D341Med (cell line): ENCODE measurements around the gene KIRREL3.

Experiments used
- DNase-seq: peaks from one replicate; pipeline ENCODE4 v3.0.0; 2012; ENCODE audit warnings: low spot score

The KIRREL3 gene

DNA sequence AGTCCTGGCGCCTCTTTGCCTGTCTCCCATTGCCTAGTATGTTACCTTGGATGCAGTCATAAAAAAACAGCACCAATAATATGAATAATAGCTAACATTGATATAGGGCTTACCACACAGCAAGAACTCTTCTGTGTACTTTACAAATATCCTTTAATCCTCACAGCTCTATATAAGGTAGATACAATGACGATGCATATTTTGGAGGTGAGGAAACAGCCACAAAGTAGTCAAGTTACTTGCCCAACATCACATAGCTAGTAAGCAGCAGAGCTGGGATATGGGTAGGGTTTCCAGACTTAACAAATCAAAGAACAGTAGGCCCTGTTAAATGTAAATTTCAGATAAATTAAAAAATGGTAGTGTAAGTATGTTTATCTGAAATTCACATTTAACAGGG lies 516.3 kb downstream of the KIRREL3 start:
- no peak for DNase-seq

DNA sequence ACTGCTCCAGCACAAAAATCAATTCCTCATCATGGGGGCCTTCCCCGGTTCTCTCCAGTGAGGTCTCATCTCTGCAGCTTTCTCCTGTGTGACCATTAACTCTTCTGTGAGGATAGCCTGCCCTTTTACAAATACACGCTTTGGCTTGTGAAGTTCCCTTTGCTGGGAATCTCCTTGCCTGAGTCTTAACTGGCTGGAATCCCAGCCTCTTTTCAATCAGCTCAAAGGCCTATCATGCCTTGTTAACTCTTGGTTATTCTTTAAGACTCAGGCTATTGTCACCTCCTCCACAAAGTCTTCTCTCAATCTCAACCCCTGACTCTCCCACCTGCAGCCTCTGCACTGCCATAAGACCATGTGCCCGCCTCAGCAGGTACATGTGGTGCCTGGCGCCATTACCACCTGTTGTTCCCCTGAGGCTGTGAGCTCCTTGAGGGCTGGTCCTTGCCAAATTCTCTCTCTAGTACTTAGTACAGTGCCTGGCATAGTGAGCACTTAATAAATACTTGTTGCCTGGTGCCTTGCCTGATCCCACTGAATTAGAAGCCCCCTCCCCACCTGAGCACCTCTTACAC lies 516.9 kb downstream of the KIRREL3 start:
- DNase-seq = no peak

DNA sequence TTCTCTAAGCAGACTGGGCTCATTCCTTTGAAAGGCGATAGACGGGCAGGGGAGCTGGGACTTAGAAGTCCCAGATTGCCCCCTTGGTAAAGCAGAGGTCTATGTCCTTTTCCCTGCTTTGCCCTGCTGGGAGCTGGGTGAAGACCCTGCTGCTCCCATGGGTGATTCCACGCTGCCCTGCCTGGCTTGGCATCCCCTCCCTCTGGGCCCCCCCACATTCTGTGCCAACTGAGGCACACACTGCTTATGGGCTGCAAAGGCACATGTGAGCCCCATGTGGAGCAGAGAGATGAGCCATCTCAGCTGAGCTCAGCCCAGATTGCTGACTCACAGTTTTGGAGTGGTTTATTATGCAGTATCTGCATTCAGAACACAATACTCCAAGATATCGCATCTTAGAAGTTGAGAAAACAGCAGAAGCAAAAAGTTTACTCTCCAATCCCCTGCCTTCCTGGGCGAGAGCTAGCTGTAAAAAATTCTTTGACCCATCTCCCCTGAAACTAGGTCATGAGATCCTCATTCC lies 517.9 kb downstream of the KIRREL3 start:
- DNase-seq = no peak

DNA sequence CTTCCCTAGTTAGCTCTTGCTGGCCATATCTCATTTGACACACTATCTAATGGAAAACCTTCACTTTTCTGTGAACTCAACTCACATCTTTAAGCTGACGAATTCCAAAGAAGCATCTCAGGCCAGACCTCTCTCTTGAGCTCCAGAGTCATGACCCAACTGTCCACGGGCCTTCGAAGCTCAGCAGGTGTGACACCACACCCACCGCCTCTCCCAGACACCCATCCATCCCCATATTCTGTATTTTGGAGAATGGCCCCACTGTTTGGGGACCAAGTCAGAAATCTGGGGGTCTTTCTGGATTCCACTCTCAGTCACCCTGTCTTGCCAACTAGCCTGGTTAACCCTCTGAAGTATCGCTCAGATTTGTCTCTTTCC lies 519.3 kb downstream of the KIRREL3 start:
- DNase-seq = no peak

DNA sequence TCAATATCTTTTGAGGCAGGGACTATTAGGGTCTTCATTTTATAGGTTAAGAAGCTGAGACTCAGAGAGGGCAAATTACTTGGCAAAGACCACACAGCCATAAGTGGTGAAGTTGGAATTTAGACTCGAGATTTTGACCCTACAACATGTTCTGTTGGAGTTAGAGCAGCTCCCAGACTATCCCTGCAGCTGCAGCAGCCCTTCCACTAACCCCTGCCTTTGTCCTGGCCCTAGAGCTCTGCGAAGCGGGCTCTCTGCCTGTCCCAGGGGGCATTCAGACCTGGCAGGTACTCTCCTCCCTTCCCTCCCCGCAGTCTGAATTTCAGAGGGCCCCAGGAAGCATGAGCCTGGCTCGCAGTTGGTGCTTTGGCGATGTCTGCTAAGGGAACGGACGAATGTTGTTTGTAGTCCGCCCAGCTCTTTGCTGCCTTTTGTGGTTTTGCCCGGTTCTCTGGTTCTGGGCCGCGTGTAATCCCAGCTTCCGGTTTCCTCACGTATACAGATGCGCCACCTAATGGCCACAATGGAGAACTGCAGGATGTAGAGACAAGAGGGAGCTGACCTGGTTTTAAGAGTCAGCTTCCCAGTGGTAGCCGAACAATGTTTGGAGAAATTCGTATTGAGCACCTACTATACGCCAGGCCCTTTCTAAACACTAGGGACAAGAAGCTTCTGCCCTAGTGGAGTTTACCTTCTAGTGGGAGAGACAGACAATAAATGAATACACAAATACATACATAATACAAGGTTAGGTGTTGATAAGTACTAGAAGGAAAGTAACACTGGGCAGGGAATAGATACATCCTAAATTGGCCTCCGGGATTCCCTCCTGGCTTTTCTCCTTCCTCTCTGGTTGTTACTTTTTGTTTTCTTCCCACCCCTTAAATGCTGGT lies 519.9 kb downstream of the KIRREL3 start:
- peak; percentile 82 for DNase-seq

DNA sequence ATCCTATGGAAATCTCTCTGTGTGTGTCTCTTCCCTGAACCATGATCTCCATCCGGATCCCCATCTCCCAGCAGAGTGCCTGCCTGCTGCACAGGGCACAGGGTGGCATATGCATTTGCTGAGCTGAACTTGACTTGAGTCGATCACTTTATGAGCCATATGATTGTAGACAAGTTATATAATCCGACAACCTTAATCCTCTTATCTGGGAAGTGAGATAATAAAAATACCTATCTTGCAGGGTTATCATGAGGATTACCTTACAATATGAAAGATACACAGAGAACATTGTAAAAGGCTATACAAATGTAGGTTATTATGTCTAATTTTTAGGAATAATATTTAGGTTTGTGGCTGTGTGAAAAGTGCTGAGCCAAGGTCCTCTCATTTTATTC lies 520.6 kb downstream of the KIRREL3 start:
- DNase-seq = no peak

DNA sequence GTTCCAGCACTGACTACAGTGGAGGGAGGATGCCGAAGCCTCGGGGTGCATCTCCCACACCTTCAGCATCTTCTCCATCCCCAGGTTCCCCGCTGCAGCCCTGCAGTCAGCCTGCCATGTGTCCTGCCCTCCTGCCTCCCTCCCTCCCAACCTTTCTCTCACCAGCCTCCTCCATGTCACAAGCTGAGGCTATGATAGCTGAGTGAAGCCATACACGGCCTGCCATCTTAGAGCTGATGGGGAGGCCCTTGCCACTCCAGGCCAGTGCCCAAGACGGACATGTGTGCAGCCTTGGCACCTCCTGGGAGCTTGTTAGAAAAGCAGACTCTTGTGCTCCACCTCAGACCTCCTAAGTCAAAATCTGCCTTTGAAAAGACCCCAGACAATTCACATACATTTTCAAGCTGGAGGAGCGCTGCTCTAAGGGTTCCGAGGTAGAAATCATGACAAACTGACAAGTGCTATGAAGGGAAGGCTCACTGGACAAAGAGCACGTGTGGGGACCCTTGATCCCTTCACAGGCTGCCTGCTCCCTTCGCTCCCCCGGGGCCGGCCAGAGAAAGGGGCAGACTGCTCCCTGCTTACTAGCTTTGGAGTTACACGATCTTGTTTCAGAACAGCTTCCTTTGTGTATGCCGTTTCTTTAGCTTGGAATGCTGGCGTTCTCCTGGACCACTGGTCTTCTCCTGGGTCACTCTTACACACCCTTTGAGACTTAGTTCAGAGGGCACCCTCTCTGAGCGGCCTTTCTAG lies 521.2 kb downstream of the KIRREL3 start:
- no peak for DNase-seq

DNA sequence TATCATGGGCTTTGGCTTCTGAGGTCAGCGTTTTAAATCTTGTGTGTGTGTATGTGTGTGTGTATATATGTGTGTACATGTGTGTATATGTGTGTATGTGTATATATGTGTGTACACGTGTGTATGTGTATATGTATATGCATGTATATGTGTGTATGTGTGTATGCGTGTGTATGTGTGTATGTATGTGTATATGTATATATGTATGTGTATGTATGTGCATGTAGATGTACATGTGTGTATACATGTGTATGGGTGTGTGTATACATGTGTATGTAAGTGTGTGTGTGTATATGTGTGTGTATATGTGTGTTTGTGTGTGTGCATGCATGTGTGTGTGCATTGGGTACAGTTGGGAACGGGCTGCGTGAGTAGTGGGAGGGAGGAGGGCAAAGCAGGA lies 522.1 kb downstream of the KIRREL3 start:
- DNase-seq = no peak

DNA sequence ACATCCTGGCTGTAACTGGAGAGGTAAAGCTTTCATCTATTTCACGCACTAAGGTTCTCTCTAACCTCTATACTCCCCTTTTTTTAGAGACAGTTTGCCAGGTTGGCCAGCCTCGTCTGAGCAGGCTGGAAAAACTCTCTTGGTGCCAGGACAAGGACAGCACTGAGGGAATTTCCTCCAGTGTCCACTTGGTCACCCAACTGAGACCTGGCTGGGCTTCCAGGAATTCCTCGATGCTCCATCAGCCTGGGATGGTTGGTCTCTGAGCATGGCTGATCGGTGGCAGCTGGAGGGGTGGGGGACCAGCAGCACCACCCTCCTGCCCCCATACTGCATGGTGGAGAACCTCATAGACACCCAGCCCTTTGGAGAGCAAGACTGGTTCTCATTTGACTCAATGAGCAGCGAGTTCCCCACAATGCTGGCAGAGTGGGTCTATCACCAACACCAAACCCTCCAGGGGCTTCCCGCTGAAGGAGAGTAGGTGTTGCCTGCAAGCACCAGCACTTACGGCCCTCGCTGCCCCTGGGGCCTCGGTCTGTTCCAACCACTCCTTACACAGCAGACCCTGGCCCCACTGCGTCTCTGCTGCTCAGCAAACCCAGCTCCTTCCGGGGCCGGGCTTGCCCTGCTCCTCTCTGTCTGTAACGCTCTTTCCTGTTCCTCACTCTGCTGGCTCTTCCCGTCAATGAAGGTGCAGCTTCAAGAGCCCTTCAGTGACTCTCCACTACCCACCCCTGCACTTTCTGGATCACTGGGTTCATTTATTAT lies 522.9 kb downstream of the KIRREL3 start:
- DNase-seq = no peak

DNA sequence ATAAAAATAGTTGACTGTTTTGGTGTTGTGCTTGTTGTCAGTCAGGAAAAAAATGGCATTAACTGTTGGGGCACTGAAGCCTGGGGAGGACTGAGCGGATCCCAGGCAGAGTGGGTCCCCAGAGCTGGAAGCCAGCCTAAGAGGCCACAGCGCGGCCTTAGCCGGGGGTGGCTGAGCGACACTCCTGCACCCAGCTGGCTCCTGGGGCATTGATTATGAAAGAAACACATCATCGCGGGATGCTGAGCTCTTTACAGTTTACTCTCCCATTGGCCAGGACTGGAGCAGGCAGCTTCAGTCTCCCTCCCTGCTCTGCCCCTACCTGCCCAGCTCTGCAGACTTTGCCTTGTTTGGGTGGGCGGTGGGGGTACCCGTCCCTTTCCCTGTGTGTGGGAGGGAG lies 523.6 kb downstream of the KIRREL3 start:
- no peak for DNase-seq

DNA sequence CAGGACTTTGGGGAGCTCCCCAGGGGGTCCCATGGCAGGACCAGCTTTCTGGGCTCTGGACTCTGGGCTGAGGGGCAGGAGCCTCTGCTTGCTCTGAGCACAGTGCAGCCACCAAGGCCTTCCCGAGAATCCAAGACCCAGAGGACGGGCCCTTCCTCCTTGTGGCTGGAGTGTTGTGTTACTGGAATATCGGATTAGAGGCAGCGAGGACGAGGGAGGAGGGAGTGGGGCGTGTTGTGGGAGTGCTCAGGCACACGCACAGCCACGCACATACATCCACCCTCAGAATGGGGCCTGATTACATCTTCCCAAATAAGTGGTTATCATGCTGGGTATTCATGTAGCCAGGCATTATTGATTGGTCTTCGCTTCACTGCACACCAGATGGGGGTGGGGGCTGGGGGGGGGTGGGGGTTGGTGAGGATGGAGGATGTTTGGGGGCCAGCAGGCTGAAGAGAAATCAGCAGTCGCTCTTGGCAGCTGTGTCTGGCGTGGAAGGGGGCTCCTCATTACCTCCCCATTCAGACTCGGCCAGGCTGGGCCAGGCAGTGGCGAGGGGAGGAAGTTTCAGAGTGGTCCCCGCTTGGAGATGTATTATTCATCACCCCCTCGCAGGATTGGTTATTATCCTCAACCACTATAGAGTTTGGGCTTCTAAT lies 524.2 kb downstream of the KIRREL3 start:
- DNase-seq = no peak

DNA sequence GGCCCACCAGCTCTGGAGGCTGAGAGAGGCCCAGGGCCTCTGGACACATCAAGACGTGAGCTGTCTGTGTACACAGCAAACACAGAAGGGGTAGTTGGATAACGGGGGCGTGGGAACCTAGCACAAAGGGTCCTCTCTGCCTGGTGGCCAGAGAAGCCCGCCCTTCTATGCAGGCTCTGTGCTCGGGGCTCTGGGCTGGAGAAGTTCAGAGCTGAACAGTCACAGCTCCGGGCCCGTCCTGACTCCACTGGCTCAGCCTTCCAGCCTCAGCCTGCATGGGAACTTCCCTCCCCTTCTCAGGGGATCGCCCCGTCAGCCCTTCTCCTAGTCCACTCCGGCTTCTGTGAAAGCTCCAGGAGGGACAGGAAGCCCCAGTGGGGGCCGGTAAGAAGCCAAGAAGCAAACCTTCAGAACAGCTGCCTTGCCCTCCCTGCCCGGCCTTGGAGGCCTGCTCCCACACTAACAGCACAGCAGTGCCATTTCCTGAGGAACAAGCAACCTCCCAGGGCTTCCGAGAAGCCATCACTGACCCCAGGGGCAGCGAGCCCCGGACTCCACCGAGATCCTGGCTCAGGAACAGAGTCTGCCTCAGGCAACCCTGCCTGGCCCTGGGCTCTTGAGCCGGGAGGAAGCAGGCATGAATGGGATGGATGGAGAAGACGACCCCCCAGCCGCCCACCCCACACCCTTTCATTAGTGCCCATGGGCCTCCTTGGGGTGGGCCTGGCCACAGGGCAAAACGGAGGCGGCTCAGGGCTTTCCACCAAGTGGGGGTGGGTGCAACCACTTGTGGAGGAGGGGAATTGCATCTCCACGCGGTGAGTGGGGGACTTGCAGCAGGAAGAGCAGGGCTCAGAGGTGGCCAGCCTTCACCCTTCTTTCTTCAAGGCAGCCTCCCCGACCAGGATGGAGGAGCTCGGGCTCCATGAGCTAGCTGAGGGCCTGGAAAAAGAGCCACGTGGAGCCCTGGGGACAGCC lies 525.3 kb downstream of the KIRREL3 start:
- no peak for DNase-seq

DNA sequence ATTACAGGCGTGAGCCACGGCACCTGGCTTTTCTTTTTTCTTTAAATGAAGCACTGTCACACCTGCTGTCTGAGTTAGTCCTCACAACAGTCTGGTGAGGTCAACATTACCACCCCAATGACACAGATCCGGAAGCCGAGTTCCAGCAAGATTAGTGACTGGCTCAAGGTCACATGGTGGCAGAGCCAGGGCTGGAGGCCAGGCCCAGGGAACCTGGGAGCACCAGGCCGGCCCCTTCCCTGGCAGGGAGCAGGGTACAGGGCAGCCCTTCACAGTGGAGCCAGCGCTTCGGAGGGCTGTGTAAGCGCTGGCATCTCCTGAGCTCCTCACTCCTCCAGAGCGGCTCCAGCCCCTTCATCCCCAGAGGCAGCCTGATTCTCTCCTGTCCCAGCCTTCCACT lies 526.4 kb downstream of the KIRREL3 start:
- no peak for DNase-seq

DNA sequence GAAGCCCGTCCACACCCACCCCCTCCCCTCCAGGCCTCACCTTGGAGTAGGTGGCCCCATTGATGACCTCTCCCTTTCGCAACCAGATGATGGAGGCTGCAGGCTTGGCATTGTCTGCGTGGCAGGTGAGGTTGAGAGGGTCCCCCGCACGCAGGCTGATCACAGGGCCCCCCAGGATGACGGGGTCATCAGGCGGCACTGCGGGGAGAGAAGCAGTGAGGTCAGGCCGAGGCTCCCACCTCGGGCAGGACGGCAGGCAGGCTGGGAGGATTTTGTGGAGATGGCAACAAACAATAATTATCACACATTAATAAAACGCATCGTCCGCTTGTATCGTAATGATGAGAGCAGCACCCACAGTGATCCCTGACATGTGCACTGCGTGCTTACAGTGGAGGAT lies 527.3 kb downstream of the KIRREL3 start:
- no peak for DNase-seq

DNA sequence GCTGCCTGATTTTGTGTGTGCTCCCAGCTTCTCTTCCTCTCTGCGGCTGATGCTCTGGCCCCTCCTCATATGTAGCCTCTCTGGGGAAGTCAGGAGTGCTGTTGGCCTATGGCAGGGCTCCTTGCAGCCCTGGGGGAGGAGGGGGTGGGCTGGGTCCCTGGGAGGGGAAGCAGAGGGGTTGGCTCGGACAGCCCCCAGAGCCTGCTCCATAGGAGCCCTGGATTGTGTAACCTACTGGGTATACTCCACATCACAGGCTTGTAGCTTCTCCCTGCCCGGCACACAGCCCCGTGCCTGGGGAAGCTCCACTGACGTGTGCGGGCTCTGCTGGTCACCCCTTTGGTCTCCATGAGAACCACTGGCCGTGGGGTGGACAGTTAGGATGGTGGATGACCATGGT lies 531.3 kb downstream of the KIRREL3 start:
- DNase-seq = no peak

DNA sequence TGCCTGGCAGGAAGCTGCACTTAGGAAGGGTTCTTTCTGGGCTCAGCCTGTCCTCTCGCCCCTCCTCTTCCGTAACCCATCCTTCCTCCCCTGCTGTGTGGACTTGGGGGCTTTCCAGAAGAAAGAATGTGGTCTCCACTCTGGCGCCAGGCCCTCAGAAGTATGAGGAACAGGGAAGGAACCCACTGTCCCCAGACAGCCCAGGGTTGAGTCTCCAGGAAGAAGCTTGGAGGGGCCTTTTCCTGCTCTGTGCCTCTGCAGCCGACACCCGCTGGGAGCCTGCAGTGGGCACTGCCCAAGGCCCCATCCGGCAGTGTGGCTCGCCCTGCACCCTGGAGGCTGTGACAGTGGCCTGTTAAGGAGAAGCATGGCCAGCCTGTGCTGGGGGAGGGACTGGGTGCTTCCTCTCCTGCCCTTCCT lies 532.5 kb downstream of the KIRREL3 start:
- no peak for DNase-seq

DNA sequence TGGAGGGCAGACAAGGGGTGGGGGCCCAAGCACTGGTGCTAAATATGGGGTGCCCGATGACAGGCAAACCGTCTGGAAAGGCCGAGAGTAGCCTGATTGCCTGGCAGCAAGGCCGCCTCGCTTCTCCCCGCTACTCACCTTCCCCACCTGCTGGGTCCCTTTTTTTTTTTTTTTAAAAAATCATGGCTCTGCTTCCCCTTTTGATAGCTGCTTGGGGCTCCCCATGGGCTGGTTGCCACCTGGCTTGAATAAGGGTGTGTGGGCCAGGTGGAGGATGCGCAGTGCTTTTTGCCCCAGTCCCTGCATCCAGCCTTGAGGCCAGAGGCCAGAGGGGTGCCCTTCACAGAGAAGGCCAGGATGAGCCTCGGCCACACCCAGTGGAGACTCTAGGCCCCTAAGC lies 533.1 kb downstream of the KIRREL3 start:
- no peak for DNase-seq

DNA sequence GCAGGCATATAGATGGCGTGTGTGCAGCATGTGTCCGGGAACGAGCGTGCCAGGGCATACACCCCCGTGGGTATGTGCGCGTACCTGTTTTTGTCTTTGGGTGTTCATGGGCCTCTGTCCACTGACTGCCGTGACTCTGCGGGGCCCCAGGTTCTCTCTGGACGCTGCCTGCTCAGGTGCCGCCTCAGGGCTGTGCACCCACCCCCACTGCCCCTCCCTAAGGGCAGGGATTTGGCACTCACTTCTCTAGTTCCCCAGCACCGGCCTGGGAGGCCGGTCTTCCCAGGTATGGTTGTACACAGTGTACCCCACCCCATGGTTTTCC lies 533.6 kb downstream of the KIRREL3 start:
- DNase-seq = no peak

DNA sequence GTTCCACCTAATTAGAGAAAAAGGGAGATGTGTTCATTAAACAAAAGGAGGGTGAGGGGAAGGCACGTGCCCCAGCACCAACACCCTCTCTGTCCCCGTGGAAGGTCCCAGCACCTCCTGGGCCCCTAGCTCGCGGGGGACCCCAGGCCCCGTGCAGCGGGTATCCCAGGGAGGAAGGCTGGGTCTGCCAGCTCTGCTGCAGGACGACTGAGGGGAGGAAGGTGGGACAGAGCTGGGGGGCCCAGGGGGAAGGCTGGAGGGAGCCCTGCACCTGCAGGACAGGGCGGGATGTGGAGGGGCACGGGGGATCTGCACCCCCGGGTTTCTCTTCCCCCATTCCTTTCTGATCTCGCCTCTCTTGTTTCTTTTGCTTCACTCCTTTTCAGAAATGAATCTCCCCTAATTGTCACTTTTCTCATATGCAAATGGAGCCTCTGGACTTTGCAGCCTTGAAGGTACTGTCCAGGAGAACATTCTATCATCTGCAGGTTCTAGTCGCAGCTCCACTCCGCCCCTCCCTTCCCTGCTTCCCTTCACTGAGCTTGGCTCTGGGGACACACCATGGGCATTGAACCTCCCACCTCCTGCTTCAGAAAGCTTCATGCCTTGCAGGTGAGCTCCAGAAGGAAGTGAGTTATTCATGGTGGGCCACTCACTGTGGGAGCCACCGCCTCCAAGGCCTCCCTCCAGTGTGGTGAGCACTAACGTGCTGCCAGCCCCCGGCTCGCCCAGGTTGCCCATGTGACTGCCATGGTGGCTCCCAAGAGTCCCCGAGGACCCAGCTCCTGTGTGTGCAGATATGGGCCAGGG lies 534.1 kb downstream of the KIRREL3 start:
- no peak for DNase-seq
